NCI-H1436 (cell line): ENCODE results near the gene FSIP1.

Experiments
- DNase-seq: peaks from one replicate; lab custom pipeline; 2025; lab: John Stamatoyannopoulos, UW

FSIP1 gene

GRCh38 chr15:39720081-39720480, 62.6 kb downstream of the FSIP1 start:
- no peak for DNase-seq

- no peak for DNase-seq
Measured at GRCh38 chr15:39719109-39719508, 63.5 kb downstream of the FSIP1 start.

- no peak for DNase-seq
Measured at GRCh38 chr15:39717134-39717533, 65.5 kb downstream of the FSIP1 start.

- no peak for DNase-seq
Measured at GRCh38 chr15:39714251-39714650, 68.4 kb downstream of the FSIP1 start.

- no peak for DNase-seq
Measured at GRCh38 chr15:39713846-39714245, 68.8 kb downstream of the FSIP1 start.

- DNase-seq: no peak
Measured at GRCh38 chr15:39710681-39711080, 72.0 kb downstream of the FSIP1 start.

GRCh38 chr15:39709941-39710340, 72.7 kb downstream of the FSIP1 start:
- DNase-seq: no peak

- DNase-seq: no peak
Measured at GRCh38 chr15:39706206-39706605, 76.4 kb downstream of the FSIP1 start.

GRCh38 chr15:39704689-39705088, 78.0 kb downstream of the FSIP1 start:
- DNase-seq: no peak

- DNase-seq: no peak
Measured at GRCh38 chr15:39704235-39704634, 78.4 kb downstream of the FSIP1 start.

- no peak for DNase-seq
Measured at GRCh38 chr15:39701988-39702387, 80.7 kb downstream of the FSIP1 start.

- no peak for DNase-seq
Measured at GRCh38 chr15:39700375-39700700, 82.3 kb downstream of the FSIP1 start.

- no peak for DNase-seq
Measured at GRCh38 chr15:39699516-39700374, 82.9 kb downstream of the FSIP1 start.

GRCh38 chr15:39698444-39699390, 83.9 kb downstream of the FSIP1 start:
- no peak for DNase-seq

- DNase-seq: no peak
Measured at GRCh38 chr15:39697509-39697908, 85.1 kb downstream of the FSIP1 start.

- no peak for DNase-seq
Measured at GRCh38 chr15:39695793-39696192, 86.8 kb downstream of the FSIP1 start.

- DNase-seq: peak; percentile 39
Measured at GRCh38 chr15:39692356-39693327, 90.0 kb downstream of the FSIP1 start.

GRCh38 chr15:39690881-39691634, 91.6 kb downstream of the FSIP1 start:
- no peak for DNase-seq

GRCh38 chr15:39687965-39688364, 94.7 kb downstream of the FSIP1 start:
- DNase-seq: no peak

- DNase-seq: peak; percentile 31
Measured at GRCh38 chr15:39685999-39686613, 96.5 kb downstream of the FSIP1 start.

- no peak for DNase-seq
Measured at GRCh38 chr15:39685367-39685766, 97.3 kb downstream of the FSIP1 start.
